ENCODE data around the gene KDM2B.
A peak's percentile ranks its signal among the peaks of the same experiment; 100 is the strongest.

Gene KDM2B

GRCh38 chr12:121536899-121537813 is 43.7 kb downstream of the KDM2B start:
- TF ChIP-seq ZFX (IDR thresholded peaks at IDR 0.05), result peak; percentile 32; the same call in 1 of the 2 replicates
- TF ChIP-seq, protein P1, sequence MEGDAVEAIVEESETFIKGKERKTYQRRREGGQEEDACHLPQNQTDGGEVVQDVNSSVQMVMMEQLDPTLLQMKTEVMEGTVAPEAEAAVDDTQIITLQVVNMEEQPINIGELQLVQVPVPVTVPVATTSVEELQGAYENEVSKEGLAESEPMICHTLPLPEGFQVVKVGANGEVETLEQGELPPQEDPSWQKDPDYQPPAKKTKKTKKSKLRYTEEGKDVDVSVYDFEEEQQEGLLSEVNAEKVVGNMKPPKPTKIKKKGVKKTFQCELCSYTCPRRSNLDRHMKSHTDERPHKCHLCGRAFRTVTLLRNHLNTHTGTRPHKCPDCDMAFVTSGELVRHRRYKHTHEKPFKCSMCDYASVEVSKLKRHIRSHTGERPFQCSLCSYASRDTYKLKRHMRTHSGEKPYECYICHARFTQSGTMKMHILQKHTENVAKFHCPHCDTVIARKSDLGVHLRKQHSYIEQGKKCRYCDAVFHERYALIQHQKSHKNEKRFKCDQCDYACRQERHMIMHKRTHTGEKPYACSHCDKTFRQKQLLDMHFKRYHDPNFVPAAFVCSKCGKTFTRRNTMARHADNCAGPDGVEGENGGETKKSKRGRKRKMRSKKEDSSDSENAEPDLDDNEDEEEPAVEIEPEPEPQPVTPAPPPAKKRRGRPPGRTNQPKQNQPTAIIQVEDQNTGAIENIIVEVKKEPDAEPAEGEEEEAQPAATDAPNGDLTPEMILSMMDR (conservative IDR thresholded peaks at IDR 0.05), result no peak
- peak overlapping the region; percentile 81 for H3K27ac ChIP-seq

DNA sequence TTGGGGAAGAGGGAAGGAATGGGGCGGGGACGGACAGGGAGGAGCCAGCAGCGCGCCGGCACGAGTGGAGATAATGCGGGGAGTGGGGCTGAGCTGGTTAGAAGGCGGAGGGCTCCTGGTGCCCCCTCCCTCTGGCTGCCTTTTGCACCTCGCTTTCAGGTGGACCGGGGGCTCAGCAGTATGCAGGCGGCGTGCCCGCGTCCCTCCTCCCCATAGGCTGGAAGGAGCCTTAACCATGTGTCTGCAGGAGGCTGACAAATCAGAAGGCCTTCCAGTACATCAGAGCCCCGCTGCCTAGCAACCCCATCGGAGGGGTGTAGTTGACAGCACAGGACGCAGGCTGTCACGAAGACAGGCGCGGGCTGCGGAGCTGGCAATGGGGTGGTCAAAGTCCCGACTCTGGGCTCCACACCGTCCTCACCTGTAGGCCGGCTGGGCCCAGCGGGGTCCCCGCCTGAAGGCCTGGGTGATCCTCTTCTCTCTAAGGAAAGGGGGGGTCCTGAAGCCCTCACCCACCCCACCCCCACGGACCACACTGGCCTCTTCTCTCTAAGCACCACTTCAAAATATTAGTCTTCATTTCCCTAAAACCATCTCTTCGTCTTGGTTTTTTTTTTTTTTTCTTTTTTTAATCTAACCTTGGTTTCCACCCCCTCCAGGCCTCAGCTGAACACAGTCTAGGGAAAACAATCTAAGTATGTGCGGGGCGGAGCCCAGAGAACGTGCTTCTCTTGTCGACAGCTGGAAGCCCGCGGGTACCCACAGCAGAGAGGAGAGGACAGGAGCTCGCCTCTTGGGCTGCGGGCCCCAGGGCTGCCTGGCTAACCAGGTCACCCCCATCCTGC is 44.5 kb downstream of the KDM2B start:
- no peak for TF ChIP-seq ZFX (IDR thresholded peaks at IDR 0.05)
- TF ChIP-seq, protein P1 (conservative IDR thresholded peaks at IDR 0.05), result no peak
- peak overlapping the region; percentile 81 for H3K27ac ChIP-seq

DNA sequence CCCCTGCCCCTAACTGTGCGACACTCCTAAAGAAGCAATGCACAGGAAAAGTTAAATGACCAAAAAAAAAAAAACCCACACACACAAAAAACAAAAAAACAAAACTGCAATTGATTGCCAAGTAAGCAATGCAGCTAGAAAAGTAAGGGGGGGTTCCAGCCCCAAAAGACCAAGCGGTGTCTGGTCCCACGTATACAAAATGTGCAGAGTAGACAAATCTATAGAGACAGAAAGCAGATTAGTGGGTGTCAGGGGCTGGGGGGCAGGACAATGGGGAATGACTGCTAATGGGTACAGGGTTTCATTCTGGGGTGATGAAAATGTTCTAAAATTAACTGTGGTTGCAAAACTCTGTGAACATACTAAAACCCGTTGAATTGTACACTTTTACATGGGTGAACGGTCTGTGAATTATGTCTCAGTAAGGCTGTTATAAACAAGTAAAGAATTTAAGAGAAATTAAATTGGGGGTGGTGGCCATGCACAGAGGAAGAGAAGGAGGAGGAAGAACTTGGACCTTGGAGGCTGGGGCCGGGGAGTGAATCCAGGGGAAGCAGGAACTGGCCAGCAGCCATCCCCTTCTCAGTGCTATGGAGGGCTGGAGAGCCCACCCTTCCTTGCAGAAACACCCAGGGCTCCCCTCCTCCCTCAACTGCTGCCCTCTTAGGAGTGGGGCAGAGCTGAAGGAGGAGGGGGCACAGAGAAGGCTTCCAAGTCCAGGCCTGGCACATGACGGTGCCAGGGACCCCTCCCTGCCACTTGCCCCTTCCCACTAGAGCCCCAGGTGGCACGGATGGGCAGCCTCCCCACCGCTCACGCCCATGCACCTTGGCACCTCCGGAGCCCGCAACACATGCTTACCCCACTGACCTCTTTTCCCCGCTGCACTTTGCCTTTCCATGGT is 45.4 kb downstream of the KDM2B start:
- no peak overlapping the region for H3K27ac ChIP-seq
- TF ChIP-seq ZFX (IDR thresholded peaks at IDR 0.05), result no peak
- TF ChIP-seq, protein P1 (conservative IDR thresholded peaks at IDR 0.05), result no peak

GRCh38 chr12:121534495-121535148 is 46.2 kb downstream of the KDM2B start:
- TF ChIP-seq ZFX (IDR thresholded peaks at IDR 0.05), result no peak
- TF ChIP-seq, protein P1 (conservative IDR thresholded peaks at IDR 0.05), result no peak
- H3K27ac ChIP-seq, result no peak overlapping the region

DNA sequence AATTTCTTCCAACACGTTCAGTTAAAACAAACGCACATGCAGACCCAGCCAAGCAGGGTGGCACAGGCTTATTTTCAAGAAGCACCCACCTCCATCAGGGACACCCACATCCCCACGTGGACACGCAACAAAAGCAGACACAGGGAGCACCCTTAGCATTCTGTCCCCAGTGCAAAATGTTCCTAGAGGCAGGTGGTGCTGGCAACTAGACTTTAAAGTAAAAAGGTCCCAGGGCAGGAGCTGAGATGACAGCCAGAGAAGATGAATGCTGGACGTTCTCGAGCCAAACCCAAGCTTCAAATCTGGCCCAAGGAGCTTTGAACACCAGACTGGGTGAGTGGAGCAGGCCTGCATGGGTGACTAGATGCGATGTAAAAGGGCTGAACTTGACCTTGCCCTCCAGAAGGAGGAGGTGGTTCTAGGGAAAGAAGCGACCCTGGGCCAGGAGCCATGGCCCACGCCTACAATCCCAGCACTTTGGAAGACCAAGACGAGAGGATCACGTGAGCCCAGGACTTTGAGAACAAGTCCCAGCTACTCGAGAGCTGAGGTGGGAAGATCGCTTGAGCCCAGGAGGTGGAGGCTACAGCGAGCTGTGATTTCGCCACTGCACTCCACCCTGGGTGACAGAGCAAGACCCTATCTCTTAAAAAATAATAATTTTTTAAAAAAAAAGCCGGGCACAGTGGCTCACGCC is 47.3 kb downstream of the KDM2B start:
- TF ChIP-seq ZFX (IDR thresholded peaks at IDR 0.05), result no peak
- TF ChIP-seq, protein P1 (conservative IDR thresholded peaks at IDR 0.05), result no peak
- H3K27ac ChIP-seq, result no peak overlapping the region
